HepG2 (cell line): Measurements from ENCODE around the gene ATP5PB. TPM values are rescaled to one million over a fixed set of nuclear protein-coding genes. Genes with fewer than 3 reads are reported as not detected.
A peak's percentile ranks its signal among the peaks of the same experiment; 100 is the strongest.

Experiments
- AHR ChIP-seq: IDR thresholded peaks from 2 replicates; pipeline ENCODE4 v1.6.1; 2018; ENCODE audit warnings: missing genetic modification reagents, missing compliant biosample characterization
- FOSL2 ChIP-seq: sonication (generic); formaldehyde crosslinking; IDR thresholded peaks from 2 replicates; pipeline ENCODE4 v1.4.0; 2020; ENCODE audit warnings: missing genetic modification reagents
- GZF1 ChIP-seq: sonication (generic); formaldehyde crosslinking; IDR thresholded peaks from 2 replicates; pipeline ENCODE4 v1.5.1; 2020; ENCODE audit warnings: mild to moderate bottlenecking, missing genetic modification reagents
- KDM1A ChIP-seq: IDR thresholded peaks from 2 replicates; pipeline ENCODE4 v1.6.1; 2016; ENCODE audit warnings: missing compliant biosample characterization
- KLF15 ChIP-seq: sonication (generic); formaldehyde crosslinking; IDR thresholded peaks from 2 replicates; pipeline ENCODE4 v1.8.1; 2023; ENCODE audit warnings: borderline replicate concordance, mild to moderate bottlenecking, inconsistent platforms, missing genetic modification reagents, mixed read lengths
- MAX ChIP-seq: IDR thresholded peaks from 2 replicates; pipeline ENCODE4 v1.6.1; 2012; ENCODE audit warnings: inconsistent platforms
- NFE2 ChIP-seq: sonication (generic); formaldehyde crosslinking; IDR thresholded peaks from 2 replicates; pipeline ENCODE4 v1.4.0; 2020; ENCODE audit warnings: missing genetic modification reagents
- NFKBIZ ChIP-seq: IDR thresholded peaks from 2 replicates; pipeline ENCODE4 v1.6.1; 2018; ENCODE audit warnings: missing genetic modification reagents, missing compliant biosample characterization
- NFYB ChIP-seq: sonication (generic); formaldehyde crosslinking; IDR thresholded peaks from 2 replicates; pipeline ENCODE4 v1.4.0; 2020; ENCODE audit warnings: missing genetic modification reagents
- NR2F1 ChIP-seq, 2 experiments: fragments of 450-650 bp in 1 of 2; formaldehyde crosslinking in 1 of 2; IDR thresholded peaks; 2 replicates each; pipeline versions ENCODE4 v1.5.0 to v1.6.1; 2016 to 2020; ENCODE audit warnings: mild to moderate bottlenecking in 1 of 2, missing compliant biosample characterization in 1 of 2, missing genetic modification reagents in 1 of 2, moderate library complexity in 1 of 2
- REST ChIP-seq, 2 experiments: IDR thresholded peaks; 2 replicates each; pipeline ENCODE4 v1.6.1; 2011 to 2012; ENCODE audit warnings: low read length in 2 of 2, borderline replicate concordance in 1 of 2, low read depth in 1 of 2, mild to moderate bottlenecking in 1 of 2, moderate library complexity in 1 of 2
- SETDB1 ChIP-seq: sonication (generic); formaldehyde crosslinking; IDR thresholded peaks from 2 replicates; pipeline ENCODE4 v1.5.1; 2020; ENCODE audit warnings: missing genetic modification reagents, mild to moderate bottlenecking, borderline replicate concordance
- SSRP1 ChIP-seq: IDR thresholded peaks from 2 replicates; pipeline ENCODE4 v1.6.1; 2016; ENCODE audit warnings: control low read depth
- TAF1 ChIP-seq: sonication (generic); formaldehyde crosslinking; IDR thresholded peaks from 2 replicates; pipeline ENCODE4 v1.4.0; 2020; ENCODE audit warnings: missing genetic modification reagents
- TFDP2 ChIP-seq: sonication (generic); formaldehyde crosslinking; IDR thresholded peaks from 2 replicates; pipeline ENCODE4 v1.4.0; 2020; ENCODE audit warnings: missing genetic modification reagents
- ZFP82 ChIP-seq: sonication (generic); formaldehyde crosslinking; IDR thresholded peaks from 2 replicates; pipeline ENCODE4 v1.5.1; 2020; ENCODE audit warnings: mild to moderate bottlenecking, missing genetic modification reagents, borderline replicate concordance
- ZKSCAN5 ChIP-seq: sonication (generic); formaldehyde crosslinking; IDR thresholded peaks from 2 replicates; pipeline ENCODE4 v1.5.1; 2020; ENCODE audit warnings: mild to moderate bottlenecking, missing genetic modification reagents
- ZKSCAN8 ChIP-seq: IDR thresholded peaks from 2 replicates; pipeline ENCODE4 v1.6.1; 2016; ENCODE audit warnings: borderline replicate concordance, missing genetic modification reagents, missing compliant biosample characterization
- ZNF207 ChIP-seq: fragments of 450-650 bp; IDR thresholded peaks from 2 replicates; pipeline ENCODE4 v1.6.1; 2016; ENCODE audit warnings: antibody characterized with exemption, borderline replicate concordance
- ZNF234 ChIP-seq: sonication (generic); formaldehyde crosslinking; conservative IDR thresholded peaks from 2 replicates; pipeline ENCODE4 v1.5.1; 2020; ENCODE audit warnings: mild to moderate bottlenecking, missing genetic modification reagents
- ZNF337 ChIP-seq: sonication (generic); formaldehyde crosslinking; IDR thresholded peaks from 2 replicates; pipeline ENCODE4 v1.5.1; 2020; ENCODE audit warnings: missing genetic modification reagents, low read depth, mild to moderate bottlenecking, borderline replicate concordance
- ZNF468 ChIP-seq: sonication (generic); formaldehyde crosslinking; IDR thresholded peaks from 2 replicates; pipeline ENCODE4 v1.8.0; 2022; ENCODE audit warnings: mild to moderate bottlenecking, moderate library complexity, missing genetic modification reagents
- ZNF510 ChIP-seq: sonication (generic); formaldehyde crosslinking; IDR thresholded peaks from 2 replicates; pipeline ENCODE4 v1.4.0; 2020; ENCODE audit warnings: low read depth, mild to moderate bottlenecking, missing genetic modification reagents
- ZNF550 ChIP-seq: sonication (generic); formaldehyde crosslinking; IDR thresholded peaks from 2 replicates; pipeline ENCODE4 v1.4.0; 2020; ENCODE audit warnings: mild to moderate bottlenecking, missing genetic modification reagents, borderline replicate concordance
- ZNF652 ChIP-seq: IDR thresholded peaks from 2 replicates; pipeline ENCODE4 v1.6.1; 2016; ENCODE audit warnings: low read depth, borderline replicate concordance
- ZNF782 ChIP-seq: sonication (generic); formaldehyde crosslinking; IDR thresholded peaks from 2 replicates; pipeline ENCODE4 v1.4.0; 2020; ENCODE audit warnings: missing genetic modification reagents, mild to moderate bottlenecking, borderline replicate concordance
- ZNF792 ChIP-seq: IDR thresholded peaks from 2 replicates; pipeline ENCODE4 v1.6.1; 2016
- ZNF850 ChIP-seq: sonication (generic); formaldehyde crosslinking; conservative IDR thresholded peaks from 2 replicates; pipeline ENCODE4 v1.9.0; 2021; ENCODE audit warnings: mild to moderate bottlenecking, missing genetic modification reagents
- polyA plus RNA-seq, 8 experiments: library from polyadenylated mRNA; depleted of rRNA in 3 of 8; stranded (reverse) in 7 of 8; unstranded in 1 of 8; fragments of >200 nt; fragmentation: Illumina TruSeq in 4 of 8; extraction: Trizol in 4 of 8; gene quantifications; 2 replicates each; pipeline versions ENCODE4 v1.2.1 to v1.2.3, GENCODE V29; 2011 to 2016; ENCODE audit warnings: low read depth in 4 of 8, missing spikeins in 1 of 8, mixed read lengths in 1 of 8; ENCODE audit not compliant: insufficient read depth in 1 of 8
- total RNA-seq, 5 experiments: library from RNA; depleted of rRNA; stranded (reverse); fragments of >200 nt; fragmentation: Illumina TruSeq; extraction: Trizol; gene quantifications; 2 replicates each; pipeline ENCODE4 v1.2.3, GENCODE V29; 2016; ENCODE audit warnings: low read depth in 1 of 5

The ATP5PB gene
- total and polyA plus RNA-seq, 2 of the 13 experiments (the other 11 are each of a cell fraction or from before 2014, with no cell fraction given) = 297 to 541 TPM

GRCh38 chr1:111448918-111449702 lies at the start of gene ATP5PB, which contains the start of gene WDR77 (continued):
- TF ChIP-seq ZNF850 (CRISPR knock-in tag) (no peak), NFYB (CRISPR knock-in tag) (peak; percentile 79), NFKBIZ (CRISPR knock-in tag) (peak; percentile 21; the same call in 1 of the 2 replicates), REST (IDR thresholded peaks at IDR 0.05; ENCODE audit: borderline replicate concordance in 1 of 2, low read depth in 1 of 2, low read length in 2 of 2) (no peak), FOSL2 (CRISPR knock-in tag) (no peak; the same call in 1 of the 2 replicates), TAF1 (peak; percentile 70; the same call in 1 of the 2 replicates), ZNF510 (CRISPR knock-in tag) (no peak), NR2F1 (CRISPR knock-in tag; IDR thresholded peaks at IDR 0.05) (no peak), TFDP2 (CRISPR knock-in tag) (no peak; the same call in 1 of the 2 replicates), ZKSCAN5 (CRISPR knock-in tag) (no peak), AHR (0 out of 2 replicates have a peak, but pooled peaks have one; percentile 28), ZNF792 (no peak), MAX (peak; percentile 93), NFE2 (no peak), KLF15 (CRISPR knock-in tag) (no peak), ZKSCAN8 (CRISPR knock-in tag) (0 out of 2 replicates have a peak, but pooled peaks have one; percentile 19), ZNF207 (no peak), ZFP82 (CRISPR knock-in tag) (no peak), ZNF652 (no peak), SSRP1 (no peak), GZF1 (0 out of 2 replicates have a peak, but pooled peaks have one; percentile 35), ZNF550 (CRISPR knock-in tag) (no peak), KDM1A (CRISPR knock-in tag) (no peak), SETDB1 (CRISPR knock-in tag) (no peak), ZNF468 (CRISPR knock-in tag) (no peak), ZNF234 (CRISPR knock-in tag) (no peak), ZNF337 (CRISPR knock-in tag) (no peak), ZNF782 (CRISPR knock-in tag) (no peak)
